ENCODE measurements around the gene ETS2.
A peak's percentile ranks its signal among the peaks of the same experiment; 100 is the strongest.

ETS2 gene

GRCh38 chr21:38863843-38864363 lies 58.2 kb downstream of the ETS2 start:
- no peak overlapping the region for H3K4me3 ChIP-seq (ENCODE audit: low read depth, low read length)
- TF ChIP-seq CTCF (conservative IDR thresholded peaks at IDR 0.05; ENCODE audit: low read depth, low read length) = no peak
- DNase-seq (ENCODE audit: low read depth) = no peak

- no peak for TF ChIP-seq CTCF (conservative IDR thresholded peaks at IDR 0.05; ENCODE audit: low read depth, low read length)
- no peak for DNase-seq (ENCODE audit: low read depth)
- no peak overlapping the region for H3K4me3 ChIP-seq (ENCODE audit: low read depth, low read length)
Measured at GRCh38 chr21:38864964-38865363, 59.2 kb downstream of the ETS2 start.

- no peak overlapping the region for H3K4me3 ChIP-seq (ENCODE audit: low read depth, low read length)
- no peak for TF ChIP-seq CTCF (conservative IDR thresholded peaks at IDR 0.05; ENCODE audit: low read depth, low read length)
- no peak for DNase-seq (ENCODE audit: low read depth)
Measured at GRCh38 chr21:38869196-38869595, 63.5 kb downstream of the ETS2 start.

GRCh38 chr21:38869946-38870345 lies 64.2 kb downstream of the ETS2 start:
- TF ChIP-seq CTCF (conservative IDR thresholded peaks at IDR 0.05; ENCODE audit: low read depth, low read length) = peak; percentile 31
- no peak overlapping the region for H3K4me3 ChIP-seq (ENCODE audit: low read depth, low read length)
- DNase-seq (ENCODE audit: low read depth) = peak; percentile 73
